Fibroblast of pulmonary artery (primary cell): ENCODE measurements around the gene S1PR5.

Source experiments
- DNase-seq: peaks from one replicate; pipeline ENCODE4 v3.0.0-alpha.2; 2010; ENCODE audit warnings: low read depth
- H3K4me3 ChIP-seq: replicated peaks from 2 replicates; pipeline ENCODE4 v1.5.1; 2011; ENCODE audit warnings: low read depth, mild to moderate bottlenecking, control low read depth, low read length, moderate library complexity
- TF ChIP-seq, protein P1 (sequence below): IDR thresholded peaks from 2 replicates; pipeline ENCODE4 v1.5.1; 2011; ENCODE audit warnings: mild to moderate bottlenecking, control low read depth, low read length, inconsistent platforms; ENCODE audit errors: missing control alignments

The S1PR5 gene

DNA sequence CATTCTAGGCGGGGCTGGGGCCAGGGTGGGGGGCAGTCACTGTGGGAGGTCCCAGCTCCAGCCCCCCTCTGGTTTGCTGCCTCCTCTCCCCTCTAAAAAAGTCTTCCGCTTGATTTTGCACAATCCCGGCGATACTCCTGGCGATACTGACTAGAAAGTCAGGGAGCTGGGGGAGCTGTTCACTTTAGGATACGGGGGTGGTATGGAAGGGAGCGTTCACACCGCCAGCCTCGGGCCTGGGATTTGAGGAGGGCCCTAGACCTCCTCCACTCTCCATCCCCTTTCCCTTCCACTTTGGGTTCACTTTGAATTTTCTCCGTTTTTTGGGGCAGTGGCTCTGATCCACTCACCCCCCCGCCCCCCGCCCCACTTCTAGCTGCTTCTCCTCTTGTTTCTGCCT lies 49.1 kb downstream of the S1PR5 start:
- DNase-seq: no peak
- no peak overlapping the region for H3K4me3 ChIP-seq
- TF ChIP-seq, protein P1, sequence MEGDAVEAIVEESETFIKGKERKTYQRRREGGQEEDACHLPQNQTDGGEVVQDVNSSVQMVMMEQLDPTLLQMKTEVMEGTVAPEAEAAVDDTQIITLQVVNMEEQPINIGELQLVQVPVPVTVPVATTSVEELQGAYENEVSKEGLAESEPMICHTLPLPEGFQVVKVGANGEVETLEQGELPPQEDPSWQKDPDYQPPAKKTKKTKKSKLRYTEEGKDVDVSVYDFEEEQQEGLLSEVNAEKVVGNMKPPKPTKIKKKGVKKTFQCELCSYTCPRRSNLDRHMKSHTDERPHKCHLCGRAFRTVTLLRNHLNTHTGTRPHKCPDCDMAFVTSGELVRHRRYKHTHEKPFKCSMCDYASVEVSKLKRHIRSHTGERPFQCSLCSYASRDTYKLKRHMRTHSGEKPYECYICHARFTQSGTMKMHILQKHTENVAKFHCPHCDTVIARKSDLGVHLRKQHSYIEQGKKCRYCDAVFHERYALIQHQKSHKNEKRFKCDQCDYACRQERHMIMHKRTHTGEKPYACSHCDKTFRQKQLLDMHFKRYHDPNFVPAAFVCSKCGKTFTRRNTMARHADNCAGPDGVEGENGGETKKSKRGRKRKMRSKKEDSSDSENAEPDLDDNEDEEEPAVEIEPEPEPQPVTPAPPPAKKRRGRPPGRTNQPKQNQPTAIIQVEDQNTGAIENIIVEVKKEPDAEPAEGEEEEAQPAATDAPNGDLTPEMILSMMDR: no peak

- DNase-seq: no peak
- TF ChIP-seq, protein P1: no peak
- H3K4me3 ChIP-seq: no peak overlapping the region
Observed at GRCh38 chr19:10467104-10467706, 50.0 kb downstream of the S1PR5 start.

- H3K4me3 ChIP-seq: no peak overlapping the region
- TF ChIP-seq, protein P1: no peak
- DNase-seq: no peak
Observed at GRCh38 chr19:10464456-10464855, 52.8 kb downstream of the S1PR5 start.
